NOMO-1 treated with dmso at 0.1 percent for 144 hours (cell line): ENCODE measurements around the gene RD3L.

Source experiments
- DNase-seq: peaks from one replicate; lab custom pipeline; 2025; ENCODE audit not compliant: unreplicated experiment; lab: John Stamatoyannopoulos, UW

RD3L gene

DNA sequence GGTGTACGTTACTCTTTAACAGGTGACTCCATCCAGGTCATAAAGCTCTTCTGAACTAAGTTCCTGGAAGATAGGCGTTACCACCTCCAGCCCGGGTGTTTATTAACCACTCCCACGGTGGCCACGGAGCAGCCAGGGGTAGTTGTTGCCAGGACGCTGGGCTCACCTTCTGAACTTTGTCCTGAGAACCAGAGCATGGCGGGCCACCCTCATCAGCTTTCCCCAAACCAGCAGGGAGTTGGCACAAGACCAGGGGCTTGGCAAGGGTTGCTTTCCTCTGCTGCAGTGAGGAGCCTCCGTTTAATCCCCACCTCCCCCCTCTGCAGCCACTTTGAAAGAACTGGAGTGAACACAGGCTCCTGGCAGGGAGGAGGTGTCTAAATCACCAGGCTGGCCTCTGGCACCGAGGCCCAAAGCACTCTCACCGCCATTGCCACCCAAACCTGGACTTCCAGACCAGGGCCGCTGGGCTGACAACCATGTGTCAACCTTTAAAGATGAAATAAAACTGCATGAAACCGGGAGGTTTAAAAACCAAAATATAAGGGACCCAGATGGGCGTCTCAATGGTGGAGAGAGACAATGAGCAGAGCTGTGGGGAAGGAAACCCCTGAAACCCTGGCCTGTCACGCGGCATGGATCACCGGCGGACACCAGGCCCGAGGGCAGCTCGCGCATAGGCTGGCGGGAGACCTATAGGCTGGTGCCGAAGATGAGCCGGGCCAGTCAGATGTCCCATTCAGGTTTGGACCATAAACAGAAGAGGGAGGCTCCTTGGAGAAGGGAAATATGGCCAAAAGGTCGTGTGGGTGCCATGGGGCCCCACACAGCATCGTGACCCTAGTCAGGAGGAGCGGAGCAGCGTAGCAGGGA, 45.0 kb downstream of the RD3L start:
- DNase-seq: no peak

GRCh38 chr14:103896578-103896977, 45.8 kb downstream of the RD3L start:
- no peak for DNase-seq

- no peak for DNase-seq
Measured at GRCh38 chr14:103894723-103895059, 47.6 kb downstream of the RD3L start.

DNA sequence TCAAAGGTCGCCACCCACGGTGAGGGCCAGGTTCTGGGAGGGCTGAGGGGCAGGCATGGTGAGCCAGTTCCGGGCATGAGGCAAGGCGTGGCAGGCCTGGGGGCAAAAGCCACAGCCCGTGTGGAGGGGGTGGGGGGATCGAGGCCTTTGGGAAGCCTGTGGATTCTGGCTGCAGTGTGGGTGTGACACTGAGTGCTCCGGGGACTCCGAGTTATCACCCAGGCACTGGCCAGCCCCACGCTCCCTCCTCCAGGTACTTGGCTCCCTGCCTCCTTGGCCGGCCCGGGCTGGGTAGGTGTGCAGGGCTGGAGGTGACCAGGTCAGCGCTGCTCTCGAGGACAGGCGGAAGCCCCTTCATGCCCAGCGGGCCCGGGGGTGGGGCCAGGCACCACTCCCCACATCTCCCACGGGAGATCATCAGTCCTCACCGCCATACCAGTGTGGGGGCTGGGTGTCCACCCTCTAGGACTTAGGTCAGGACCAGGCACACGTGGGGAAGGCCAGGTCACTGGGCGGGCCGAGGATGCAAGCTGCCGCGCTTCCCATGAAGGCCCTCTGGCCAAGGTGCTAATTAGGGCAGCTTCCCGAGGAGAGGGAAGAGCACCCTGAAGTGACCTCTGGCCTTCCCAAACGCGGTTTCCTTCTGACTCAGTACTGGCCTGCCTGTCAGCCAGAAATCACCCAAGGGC, 48.2 kb downstream of the RD3L start:
- no peak for DNase-seq

- DNase-seq: no peak
Measured at GRCh38 chr14:103892247-103892646, 50.1 kb downstream of the RD3L start.

DNA sequence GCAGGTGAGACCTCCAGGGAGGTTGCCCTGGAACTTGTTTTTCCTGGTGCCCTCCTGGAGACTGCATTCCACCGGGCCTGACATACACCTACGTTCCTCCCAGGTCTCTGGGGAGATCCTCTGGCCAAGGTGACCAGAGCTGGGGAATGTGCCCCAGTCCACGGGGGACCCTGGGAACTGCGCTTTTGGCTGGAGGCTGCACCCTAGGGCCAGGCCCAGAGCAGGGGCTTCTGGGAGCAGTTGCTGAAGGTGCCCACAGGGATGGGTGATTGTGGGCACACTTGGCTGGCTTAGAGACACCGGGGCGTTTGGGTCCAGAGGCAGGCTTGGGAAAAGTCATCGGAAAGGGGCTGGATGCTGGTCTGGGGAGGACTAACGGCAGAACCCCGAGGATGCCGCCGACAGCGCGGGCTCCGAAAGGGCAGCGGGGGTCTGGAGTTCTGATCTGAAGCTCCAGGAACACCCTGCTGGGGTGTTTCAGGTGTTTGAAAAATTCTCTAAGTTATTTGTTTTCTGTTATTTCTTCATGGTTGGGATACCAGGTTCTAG, 50.6 kb downstream of the RD3L start:
- no peak for DNase-seq

- no peak for DNase-seq
Measured at GRCh38 chr14:103890821-103891666, 51.3 kb downstream of the RD3L start.
